CD8-positive, alpha-beta memory T cell (primary cell): ENCODE measurements around the gene AMY2B. TPM values are rescaled to one million over a fixed set of nuclear protein-coding genes. Genes with fewer than 3 reads are reported as not detected.
A peak's percentile ranks its signal among the peaks of the same experiment; 100 is the strongest.
"Not testable (repeated sequence)": the region's sequence is repeated elsewhere in the genome, so short reads cannot be mapped to it uniquely, and the experiment has no call there.

Experiments used
- CTCF ChIA-PET: fragments of 350-600 bp; sonication (Branson Sonifier 250); formaldehyde crosslinking; loops from one replicate; lab custom pipeline; 2021; ENCODE audit warnings: antibody characterized with exemption; lab: Charles Lee
- POLR2A ChIA-PET: fragments of 350-600 bp; sonication (Branson Sonifier 250); formaldehyde crosslinking; loops from one replicate; lab custom pipeline; 2021; ENCODE audit warnings: antibody characterized with exemption; lab: Charles Lee
- DNase-seq, 5 donors: peaks; one replicate each; pipeline versions ENCODE4 v3.0.0 to v3.0.0-alpha.2; 2020 to 2022; ENCODE audit warnings: mixed read lengths in 1 of 5
- H3K27ac ChIP-seq: one replicate; pipeline ENCODE4 v1.7.0; 2013; ENCODE audit warnings: low read depth, mild to moderate bottlenecking, low read length, moderate library complexity
- H3K27me3 ChIP-seq: 2 replicates; pipeline ENCODE4 v1.7.0; 2013; ENCODE audit warnings: low read length, mild to moderate bottlenecking; ENCODE audit not compliant: insufficient read depth, poor library complexity, severe bottlenecking
- H3K36me3 ChIP-seq: 2 replicates; pipeline ENCODE4 v1.7.0; 2013; ENCODE audit warnings: mild to moderate bottlenecking, low read length, moderate library complexity; ENCODE audit not compliant: insufficient read depth
- H3K4me1 ChIP-seq: 2 replicates; pipeline ENCODE4 v1.7.0; 2013; ENCODE audit warnings: mild to moderate bottlenecking, low read length, moderate library complexity; ENCODE audit not compliant: insufficient read depth
- H3K4me3 ChIP-seq: 2 replicates; pipeline ENCODE4 v1.7.0; 2013; ENCODE audit warnings: mild to moderate bottlenecking, low read length
- H3K9me3 ChIP-seq: 2 replicates; pipeline ENCODE4 v1.7.0; 2013; ENCODE audit warnings: mild to moderate bottlenecking, low read length
- H3K27ac Mint-ChIP-seq, 8 donors: one replicate each; pipeline ENCODE4 v1.8.0; 2020 to 2021; ENCODE audit warnings: mixed read lengths in 8 of 8, mild to moderate bottlenecking in 6 of 8, inconsistent platforms in 3 of 8, moderate library complexity in 3 of 8
- H3K27me3 Mint-ChIP-seq, 2 donors: one replicate each; pipeline ENCODE4 v1.8.0; 2020 to 2021; ENCODE audit warnings: mixed read lengths in 2 of 2, mild to moderate bottlenecking in 1 of 2, moderate library complexity in 1 of 2
- H3K36me3 Mint-ChIP-seq, 3 donors: one replicate each; pipeline ENCODE4 v1.8.0; 2020 to 2021; ENCODE audit warnings: mixed read lengths in 3 of 3, inconsistent platforms in 1 of 3, mild to moderate bottlenecking in 1 of 3
- H3K4me1 Mint-ChIP-seq, 3 donors: one replicate each; pipeline ENCODE4 v1.8.0; 2020 to 2021; ENCODE audit warnings: mixed read lengths in 3 of 3, inconsistent platforms in 1 of 3, mild to moderate bottlenecking in 1 of 3
- H3K4me3 Mint-ChIP-seq, 7 donors: one replicate each; pipeline ENCODE4 v1.8.0; 2020 to 2021; ENCODE audit warnings: mixed read lengths in 7 of 7, mild to moderate bottlenecking in 6 of 7, moderate library complexity in 4 of 7, inconsistent platforms in 2 of 7
- H3K9me3 Mint-ChIP-seq, 5 donors: one replicate each; pipeline ENCODE4 v1.8.0; 2020 to 2022; ENCODE audit warnings: mixed read lengths in 5 of 5, mild to moderate bottlenecking in 3 of 5, moderate library complexity in 2 of 5, inconsistent platforms in 1 of 5
- polyA plus RNA-seq: library from polyadenylated mRNA; unstranded; fragments of 300-500 nt; fragmentation: Illumina TruSeq; gene quantifications from one replicate; pipeline ENCODE4 v1.2.3, GENCODE V29; 2021
- total RNA-seq, 2 experiments: library from RNA; stranded (reverse); gene quantifications; one replicate each; pipeline ENCODE4 v1.2.3, GENCODE V29; 2021

Gene AMY2B
- total RNA-seq (1 to 10 TPM; 6.5 to 8.4 TPM), polyA plus RNA-seq (1.1 TPM)

- not testable (repeated sequence) for H3K4me1 Mint-ChIP-seq, H3K27ac ChIP-seq, DNase-seq
Measured at GRCh38 chr1:103571289-103571688, at the start of gene AMY2B. Gene AMY2B, plus strand, starts transcription at chr1:103571589. Its CDS starts 14 bp downstream, at chr1:103571603.

GRCh38 chr1:103523346-103523745 lies 48.0 kb upstream of the AMY2B start:
- peaks cover 0 to 1% (median 0%) of the 10 kb centered on the region in 5 donors for H3K9me3 Mint-ChIP-seq

More at GRCh38 chr1:103571289-103571688, at the start of gene AMY2B:
- H3K36me3 ChIP-seq, H3K4me3 ChIP-seq, H3K4me3 Mint-ChIP-seq, H3K27ac Mint-ChIP-seq, H3K9me3 Mint-ChIP-seq, CTCF ChIA-PET, POLR2A ChIA-PET, H3K9me3 ChIP-seq, H3K27me3 Mint-ChIP-seq, H3K4me1 ChIP-seq, H3K27me3 ChIP-seq: not testable (repeated sequence)
- H3K36me3 Mint-ChIP-seq, result peaks cover 19 to 41% (median 20%) of the 10 kb centered on the region in 3 donors

GRCh38 chr1:103525114-103525606 lies 46.2 kb upstream of the AMY2B start:
- Mint-ChIP-seq H3K4me3 (peak overlapping the region; percentile 82 to 99 (median 85)), H3K4me1 (peaks cover 45 to 54% (median 47%) of the 10 kb centered on the region in 3 donors), H3K9me3 (peaks cover 0 to 1% (median 0%) of the 10 kb centered on the region in 5 donors), H3K27me3 (no peaks in the 10 kb centered on the region), H3K27ac (peak overlapping the region; percentile 56 to 93 (median 80)), H3K36me3 (peaks cover 0 to 22% (median 4%) of the 10 kb centered on the region in 3 donors)
- no peak overlapping the region for H3K27ac ChIP-seq
- CTCF ChIA-PET, result no interaction called here
- peak overlapping the region; percentile 54 for H3K4me3 ChIP-seq
- POLR2A ChIA-PET, result interaction anchor here (3.6 kb wide), 1 partner anchor 11 kb away, joined by 13 read pairs; no protein-coding TSS in a partner anchor
- no peaks in the 10 kb centered on the region for H3K27me3 ChIP-seq
- H3K4me1 ChIP-seq, result peaks cover 41% of the 10 kb centered on the region
- no peaks in the 10 kb centered on the region for H3K9me3 ChIP-seq
- DNase-seq, result peak in 2 of 5 donors; percentile 38 to 48
- no peaks in the 10 kb centered on the region for H3K36me3 ChIP-seq

More at GRCh38 chr1:103523346-103523745, 48.0 kb upstream of the AMY2B start:
- POLR2A ChIA-PET, result no interaction called here
- Histone ChIP-seq H3K9me3 (no peaks in the 10 kb centered on the region), H3K4me1 (peaks cover 26% of the 10 kb centered on the region), H3K4me3 (no peak overlapping the region), H3K36me3 (no peaks in the 10 kb centered on the region), H3K27ac (no peak overlapping the region), H3K27me3 (no peaks in the 10 kb centered on the region)
- peaks cover 28 to 36% (median 29%) of the 10 kb centered on the region in 3 donors for H3K4me1 Mint-ChIP-seq
- no peak overlapping the region for H3K27ac Mint-ChIP-seq
- DNase-seq, result no peak
- peaks cover 0 to 11% (median 0%) of the 10 kb centered on the region in 3 donors for H3K36me3 Mint-ChIP-seq
- H3K4me3 Mint-ChIP-seq, result peak overlapping the region in 1 of 7 donors; percentile 31
- CTCF ChIA-PET, result no interaction called here
- no peaks in the 10 kb centered on the region for H3K27me3 Mint-ChIP-seq

- H3K4me3 Mint-ChIP-seq, result peak within 1 kb of the TSS; percentile 97 to 100 (median 99)
- Histone ChIP-seq H3K4me3 (peak within 1 kb of the TSS; percentile 86), H3K4me1 (peaks cover 41% of the 10 kb centered on the region), H3K9me3 (no peaks in the 10 kb centered on the region), H3K27me3 (no peaks in the 10 kb centered on the region), H3K36me3 (no peaks in the 10 kb centered on the region), H3K27ac (peak within 1 kb of the TSS; percentile 84)
- H3K4me1 Mint-ChIP-seq, result peaks cover 52 to 61% (median 54%) of the 10 kb centered on the region in 3 donors
- no peaks in the 10 kb centered on the region for H3K27me3 Mint-ChIP-seq
- ChIA-PET CTCF (interaction anchor here (1.0 to 1.4 kb wide), 2 partner anchors 11 to 13 kb away, joined by 3 to 4 read pairs; no protein-coding TSS in a partner anchor), POLR2A (interaction anchor here (3.6 kb wide), 1 partner anchor 11 kb away, joined by 13 read pairs; no protein-coding TSS in a partner anchor)
- H3K36me3 Mint-ChIP-seq, result peaks cover 0 to 28% (median 7%) of the 10 kb centered on the region in 3 donors
- H3K27ac Mint-ChIP-seq, result peak within 1 kb of the TSS; percentile 93 to 99 (median 99)
- peak; percentile 82 to 90 (median 88) for DNase-seq
- H3K9me3 Mint-ChIP-seq, result peaks cover 0 to 1% (median 0%) of the 10 kb centered on the region in 5 donors
Measured at GRCh38 chr1:103525607-103526507, 45.5 kb upstream of the AMY2B start, which contains the start of gene RNPC3. Gene RNPC3, plus strand, starts transcription at chr1:103525699. Its CDS starts 372 bp downstream, at chr1:103526071.

GRCh38 chr1:103527331-103527730 lies 44.1 kb upstream of the AMY2B start:
- H3K4me3 ChIP-seq, result no peak overlapping the region
- peaks cover 41% of the 10 kb centered on the region for H3K4me1 ChIP-seq
- no peaks in the 10 kb centered on the region for H3K27me3 ChIP-seq
- H3K27ac Mint-ChIP-seq, result peak overlapping the region in 6 of 8 donors; percentile 4 to 81 (median 62)
- no peak for DNase-seq
- ChIA-PET CTCF (no interaction called here), POLR2A (interaction anchor here (3.6 kb wide), 1 partner anchor 13 kb away, joined by 13 read pairs; no protein-coding TSS in a partner anchor)
- H3K4me3 Mint-ChIP-seq, result peak overlapping the region; percentile 76 to 100 (median 99)
- H3K36me3 Mint-ChIP-seq, result peaks cover 0 to 41% (median 14%) of the 10 kb centered on the region in 3 donors
- H3K27ac ChIP-seq, result no peak overlapping the region
- H3K9me3 ChIP-seq, result no peaks in the 10 kb centered on the region
- peaks cover 0 to 1% (median 0%) of the 10 kb centered on the region in 5 donors for H3K9me3 Mint-ChIP-seq
- H3K36me3 ChIP-seq, result no peaks in the 10 kb centered on the region
- H3K27me3 Mint-ChIP-seq, result no peaks in the 10 kb centered on the region
- H3K4me1 Mint-ChIP-seq, result peaks cover 66 to 76% (median 69%) of the 10 kb centered on the region in 3 donors

- H3K27ac ChIP-seq, result no peak overlapping the region
- no peak for DNase-seq
- ChIA-PET CTCF (no interaction called here), POLR2A (no interaction called here)
- Mint-ChIP-seq H3K4me3 (peak overlapping the region in 4 of 7 donors; percentile 1 to 17 (median 6)), H3K36me3 (peaks cover 0 to 62% (median 18%) of the 10 kb centered on the region in 3 donors), H3K4me1 (peaks cover 81 to 93% (median 90%) of the 10 kb centered on the region in 3 donors), H3K9me3 (peaks cover 0 to 1% (median 0%) of the 10 kb centered on the region in 5 donors), H3K27me3 (no peaks in the 10 kb centered on the region), H3K27ac (peak overlapping the region in 2 of 8 donors; percentile 7 to 24)
- no peaks in the 10 kb centered on the region for H3K9me3 ChIP-seq
- no peak overlapping the region for H3K4me3 ChIP-seq
- no peaks in the 10 kb centered on the region for H3K27me3 ChIP-seq
- H3K4me1 ChIP-seq, result peaks cover 39% of the 10 kb centered on the region
- H3K36me3 ChIP-seq, result no peaks in the 10 kb centered on the region
Measured at GRCh38 chr1:103529746-103530145, 41.6 kb upstream of the AMY2B start.

- peaks cover 39% of the 10 kb centered on the region for H3K36me3 ChIP-seq
- no peaks in the 10 kb centered on the region for H3K27me3 Mint-ChIP-seq
- peaks cover 11 to 77% (median 30%) of the 10 kb centered on the region in 3 donors for H3K36me3 Mint-ChIP-seq
- H3K27ac Mint-ChIP-seq, result no peak overlapping the region
- H3K4me1 Mint-ChIP-seq, result peaks cover 8 to 14% (median 10%) of the 10 kb centered on the region in 3 donors
- ChIA-PET CTCF (no interaction called here), POLR2A (no interaction called here)
- H3K9me3 Mint-ChIP-seq, result no peaks in the 10 kb centered on the region
- H3K27ac ChIP-seq, result no peak overlapping the region
- no peaks in the 10 kb centered on the region for H3K27me3 ChIP-seq
- H3K4me3 ChIP-seq, result no peak overlapping the region
- no peaks in the 10 kb centered on the region for H3K4me1 ChIP-seq
- H3K4me3 Mint-ChIP-seq, result no peak overlapping the region
- no peaks in the 10 kb centered on the region for H3K9me3 ChIP-seq
- DNase-seq, result no peak
Measured at GRCh38 chr1:103538226-103538625, 33.2 kb upstream of the AMY2B start.
